NCI-H1048 (cell line): ENCODE results near the gene NUP210.
"Not testable (repeated sequence)": the region's sequence is repeated elsewhere in the genome, so short reads cannot be mapped to it uniquely, and the experiment has no call there.

Experiments used
- DNase-seq: peaks from one replicate; lab custom pipeline; 2025; lab: John Stamatoyannopoulos, UW

Gene NUP210

GRCh38 chr3:13406190-13406589, 13.9 kb downstream of the NUP210 start:
- no peak for DNase-seq

GRCh38 chr3:13405614-13406013, 14.5 kb downstream of the NUP210 start:
- DNase-seq, result no peak

- DNase-seq, result no peak
Observed at GRCh38 chr3:13404626-13405452, 15.3 kb downstream of the NUP210 start.

- DNase-seq, result no peak
Observed at GRCh38 chr3:13403847-13404246, 16.3 kb downstream of the NUP210 start.

- no peak for DNase-seq
Observed at GRCh38 chr3:13403213-13403819, 16.8 kb downstream of the NUP210 start.

- DNase-seq, result no peak
Observed at GRCh38 chr3:13401149-13401548, 19.0 kb downstream of the NUP210 start.

- no peak for DNase-seq
Observed at GRCh38 chr3:13400114-13400673, 19.9 kb downstream of the NUP210 start.

GRCh38 chr3:13399603-13400002, 20.5 kb downstream of the NUP210 start:
- no peak for DNase-seq

GRCh38 chr3:13397316-13397715, 22.8 kb downstream of the NUP210 start:
- DNase-seq, result no peak

- no peak for DNase-seq
Observed at GRCh38 chr3:13394363-13394762, 25.8 kb downstream of the NUP210 start.

GRCh38 chr3:13393427-13394360, 26.4 kb downstream of the NUP210 start:
- no peak for DNase-seq

GRCh38 chr3:13391308-13391707, 28.8 kb downstream of the NUP210 start:
- no peak for DNase-seq

GRCh38 chr3:13389378-13389777, 30.7 kb downstream of the NUP210 start:
- DNase-seq, result no peak

- no peak for DNase-seq
Observed at GRCh38 chr3:13388816-13389215, 31.3 kb downstream of the NUP210 start.

GRCh38 chr3:13385373-13385965, 34.7 kb downstream of the NUP210 start:
- no peak for DNase-seq

GRCh38 chr3:13380971-13381370, 39.2 kb downstream of the NUP210 start:
- no peak for DNase-seq

- DNase-seq, result no peak
Observed at GRCh38 chr3:13379201-13379830, 40.8 kb downstream of the NUP210 start.

- no peak for DNase-seq
Observed at GRCh38 chr3:13378155-13378554, 42.0 kb downstream of the NUP210 start.

- DNase-seq, result not testable (repeated sequence)
Observed at GRCh38 chr3:13377741-13378140, 42.4 kb downstream of the NUP210 start.

GRCh38 chr3:13377021-13377420, 43.1 kb downstream of the NUP210 start:
- DNase-seq, result no peak

GRCh38 chr3:13376091-13376490, 44.0 kb downstream of the NUP210 start:
- no peak for DNase-seq
